Ovary (tissue), 3 donors: ENCODE results near the gene RPL13.

Experiments used
- POLR2A ChIP-seq: fragments of 450-650 bp; IDR thresholded peaks from one replicate; pipeline ENCODE4 v1.6.1; 2017; ENCODE audit warnings: antibody characterized with exemption, mild to moderate bottlenecking, moderate library complexity
- TF ChIP-seq, protein P1 (sequence below), 3 donors: fragments of 450-650 bp in 2 of 3; fragments of 200-600 bp in 1 of 3; IDR thresholded peaks; one replicate each; pipeline versions ENCODE4 v1.5.1 to v1.8.0; 2016 to 2022; ENCODE audit warnings: antibody characterized with exemption in 3 of 3, mild to moderate bottlenecking in 1 of 3
- donor health status: DM: no; HTN: no; CAD: no.

DNA sequence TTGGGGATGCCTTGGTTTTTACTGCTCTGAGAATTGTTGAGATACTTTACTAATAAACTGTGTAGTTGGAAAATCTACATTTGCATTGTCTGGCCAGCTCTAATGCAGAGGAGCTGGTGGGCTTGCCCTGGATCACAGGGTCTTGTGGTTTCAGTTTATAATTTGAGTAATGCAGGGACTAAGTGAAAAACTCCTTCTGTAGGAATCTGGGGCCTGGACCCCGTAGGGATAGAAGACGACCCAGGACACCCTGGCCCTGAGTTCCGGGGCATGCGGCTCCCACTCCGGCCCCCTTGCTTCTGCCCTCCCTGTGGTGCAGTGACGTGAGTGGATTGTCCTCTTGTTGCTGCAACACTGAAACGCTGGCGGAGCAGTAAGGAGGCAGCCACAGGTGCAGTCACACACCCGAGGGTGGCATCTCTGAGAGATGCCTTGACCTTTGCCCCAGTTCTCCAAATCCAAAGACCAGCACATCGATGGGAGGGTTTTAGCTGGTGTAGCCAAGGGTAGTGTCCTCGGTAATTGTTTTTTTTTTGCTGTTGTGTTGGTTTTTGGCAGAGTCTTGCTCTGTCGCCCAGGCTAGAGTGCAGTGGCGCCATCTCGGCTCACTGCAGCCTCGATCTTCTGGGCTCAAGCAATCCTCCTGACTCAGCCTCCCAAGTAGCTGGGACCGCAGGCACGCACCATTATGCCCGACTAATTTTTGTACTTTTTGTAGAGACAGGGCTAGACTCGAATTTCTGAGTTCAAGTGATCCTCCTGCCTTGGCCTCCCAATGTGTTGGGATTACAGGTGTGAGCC, 2.6 kb upstream of the RPL13 start:
- no peak for TF ChIP-seq POLR2A
- TF ChIP-seq, protein P1, sequence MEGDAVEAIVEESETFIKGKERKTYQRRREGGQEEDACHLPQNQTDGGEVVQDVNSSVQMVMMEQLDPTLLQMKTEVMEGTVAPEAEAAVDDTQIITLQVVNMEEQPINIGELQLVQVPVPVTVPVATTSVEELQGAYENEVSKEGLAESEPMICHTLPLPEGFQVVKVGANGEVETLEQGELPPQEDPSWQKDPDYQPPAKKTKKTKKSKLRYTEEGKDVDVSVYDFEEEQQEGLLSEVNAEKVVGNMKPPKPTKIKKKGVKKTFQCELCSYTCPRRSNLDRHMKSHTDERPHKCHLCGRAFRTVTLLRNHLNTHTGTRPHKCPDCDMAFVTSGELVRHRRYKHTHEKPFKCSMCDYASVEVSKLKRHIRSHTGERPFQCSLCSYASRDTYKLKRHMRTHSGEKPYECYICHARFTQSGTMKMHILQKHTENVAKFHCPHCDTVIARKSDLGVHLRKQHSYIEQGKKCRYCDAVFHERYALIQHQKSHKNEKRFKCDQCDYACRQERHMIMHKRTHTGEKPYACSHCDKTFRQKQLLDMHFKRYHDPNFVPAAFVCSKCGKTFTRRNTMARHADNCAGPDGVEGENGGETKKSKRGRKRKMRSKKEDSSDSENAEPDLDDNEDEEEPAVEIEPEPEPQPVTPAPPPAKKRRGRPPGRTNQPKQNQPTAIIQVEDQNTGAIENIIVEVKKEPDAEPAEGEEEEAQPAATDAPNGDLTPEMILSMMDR (IDR thresholded peaks at IDR 0.05) = no peak
